Caco-2 (cell line): ENCODE data around the gene EXOC2. TPM values are rescaled to one million over a fixed set of nuclear protein-coding genes. Genes with fewer than 3 reads are reported as not detected.

ENCODE experiments used
- BruUV-seq: library from RNA; stranded (reverse); fragments of 400-500 nt; replicated peaks from 2 replicates; lab custom pipeline; 2021; lab: Mats Ljungman, UMichigan
- CTCF ChIA-PET: fragments of 300-600 bp; sonication (Branson Sonifier 250); formaldehyde crosslinking; loops from one replicate; lab custom pipeline; 2022; ENCODE audit warnings: antibody characterized with exemption; lab: Charles Lee
- POLR2A ChIA-PET: fragments of 300-600 bp; sonication (Branson Sonifier 250); formaldehyde crosslinking; loops from one replicate; lab custom pipeline; 2022; ENCODE audit warnings: antibody characterized with exemption; lab: Charles Lee
- DNase-seq, 2 experiments: peaks; one replicate each; pipeline versions ENCODE4 v3.0.0 to v3.0.0-alpha.2; 2020 to 2022
- H3K27me3 ChIP-seq: replicated peaks from 2 replicates; pipeline ENCODE4 v1.6.0; 2011; ENCODE audit warnings: low read length; ENCODE audit not compliant: control insufficient read depth, insufficient read depth
- H3K36me3 ChIP-seq: 2 replicates; pipeline ENCODE4 v1.5.1; 2011; ENCODE audit warnings: low read length; ENCODE audit not compliant: control insufficient read depth, insufficient read depth
- H3K4me1 ChIP-seq: fragments of 250-450 bp; sonication (Bioruptor Pico); 2 replicates; pipeline ENCODE4 v1.5.1; 2020; ENCODE audit warnings: mild to moderate bottlenecking
- H3K4me3 ChIP-seq: 2 replicates; pipeline ENCODE4 v1.5.1; 2011; ENCODE audit warnings: low read depth, mild to moderate bottlenecking, control low read depth, low read length
- H3K9me3 ChIP-seq: fragments of 250-450 bp; sonication (Bioruptor Pico); 2 replicates; pipeline ENCODE4 v1.5.1; 2020; ENCODE audit warnings: mild to moderate bottlenecking, moderate library complexity
- H3K27ac Mint-ChIP-seq: one replicate; pipeline ENCODE4 v1.8.0; 2022; ENCODE audit warnings: mixed read lengths; ENCODE audit not compliant: unreplicated experiment
- H3K27me3 Mint-ChIP-seq: one replicate; pipeline ENCODE4 v1.8.0; 2022; ENCODE audit warnings: mixed read lengths; ENCODE audit not compliant: insufficient read depth, unreplicated experiment
- H3K36me3 Mint-ChIP-seq: one replicate; pipeline ENCODE4 v1.8.0; 2022; ENCODE audit warnings: mild to moderate bottlenecking, mixed read lengths; ENCODE audit not compliant: insufficient read depth, unreplicated experiment
- H3K4me1 Mint-ChIP-seq: one replicate; pipeline ENCODE4 v1.8.0; 2022; ENCODE audit warnings: low read depth, mixed read lengths; ENCODE audit not compliant: unreplicated experiment
- H3K4me3 Mint-ChIP-seq: one replicate; pipeline ENCODE4 v1.8.0; 2022; ENCODE audit warnings: mild to moderate bottlenecking, moderate library complexity, mixed read lengths; ENCODE audit not compliant: unreplicated experiment
- H3K9me3 Mint-ChIP-seq: one replicate; pipeline ENCODE4 v1.8.0; 2022; ENCODE audit warnings: mixed read lengths; ENCODE audit not compliant: unreplicated experiment
- CTCF ChIP-seq, 2 experiments: fragments of 200-600 bp in 1 of 2; IDR thresholded peaks; 1 replicate in 1 of 2; 2 replicates in 1 of 2; pipeline versions ENCODE4 v1.5.1 to v1.8.0; 2011 to 2022; ENCODE audit warnings: antibody characterized with exemption in 1 of 2, control low read depth in 1 of 2, inconsistent platforms in 1 of 2, low read depth in 1 of 2, low read length in 1 of 2, mild to moderate bottlenecking in 1 of 2, moderate library complexity in 1 of 2; ENCODE audit not compliant: insufficient read depth in 1 of 2, severe bottlenecking in 1 of 2, unreplicated experiment in 1 of 2
- intact Hi-C: fragments of 100-400 bp; cut with micrococcal nuclease; formaldehyde crosslinking; loops from one replicate; pipeline ENCODE4 v1.10.0; 2022; ENCODE audit not compliant: unreplicated experiment
- total RNA-seq: library from RNA; stranded (reverse); gene quantifications from 2 replicates; pipeline ENCODE4 v1.2.3, GENCODE V29; 2022

Gene EXOC2
- total RNA-seq, 1 experiment from 2014 or later: 21.4 TPM

GRCh38 chr6:484746-485145, 208.2 kb downstream of the EXOC2 start:
- Mint-ChIP-seq H3K4me3 (no peak overlapping the region), H3K27me3 (peaks cover 4% of the 10 kb centered on the region), H3K9me3 (no peaks in the 10 kb centered on the region), H3K36me3 (peaks cover 6% of the 10 kb centered on the region), H3K4me1 (no peaks in the 10 kb centered on the region), H3K27ac (no peak overlapping the region)
- TF ChIP-seq CTCF (IDR thresholded peaks at IDR 0.05; ENCODE audit: insufficient read depth in 1 of 2, low read depth in 1 of 2, low read length in 1 of 2, severe bottlenecking in 1 of 2, unreplicated experiment in 1 of 2): no peak
- Histone ChIP-seq H3K36me3 (no peaks in the 10 kb centered on the region), H3K9me3 (no peaks in the 10 kb centered on the region), H3K4me1 (no peaks in the 10 kb centered on the region), H3K27me3 (no peaks in the 10 kb centered on the region), H3K4me3 (no peak overlapping the region)
- intact Hi-C loops: no loop called here
- DNase-seq: no peak
- ChIA-PET CTCF (no interaction called here), POLR2A (no interaction called here)
- no TSS peak for BruUV-seq

- Mint-ChIP-seq H3K36me3 (peaks cover 6% of the 10 kb centered on the region), H3K4me1 (no peaks in the 10 kb centered on the region)
- no peak for TF ChIP-seq CTCF (IDR thresholded peaks at IDR 0.05; ENCODE audit: insufficient read depth in 1 of 2, low read depth in 1 of 2, low read length in 1 of 2, severe bottlenecking in 1 of 2, unreplicated experiment in 1 of 2)
Measured at GRCh38 chr6:484086-484745, 208.7 kb downstream of the EXOC2 start.

GRCh38 chr6:475314-475713, 217.6 kb downstream of the EXOC2 start:
- POLR2A ChIA-PET: no interaction called here
- H3K36me3 ChIP-seq: no peaks in the 10 kb centered on the region
- Mint-ChIP-seq H3K4me3 (no peak overlapping the region), H3K27me3 (peaks cover 5% of the 10 kb centered on the region), H3K27ac (no peak overlapping the region), H3K9me3 (no peaks in the 10 kb centered on the region), H3K4me1 (no peaks in the 10 kb centered on the region), H3K36me3 (no peaks in the 10 kb centered on the region)
- H3K4me1 ChIP-seq: no peaks in the 10 kb centered on the region
- no peaks in the 10 kb centered on the region for H3K9me3 ChIP-seq
- no peak overlapping the region for H3K4me3 ChIP-seq
- intact Hi-C loops: no loop called here
- CTCF ChIA-PET: no interaction called here
- no peak for DNase-seq
- no peaks in the 10 kb centered on the region for H3K27me3 ChIP-seq
- no TSS peak for BruUV-seq
- no peak for TF ChIP-seq CTCF (IDR thresholded peaks at IDR 0.05; ENCODE audit: insufficient read depth in 1 of 2, low read depth in 1 of 2, low read length in 1 of 2, severe bottlenecking in 1 of 2, unreplicated experiment in 1 of 2)

More at GRCh38 chr6:484086-484745, 208.7 kb downstream of the EXOC2 start:
- Mint-ChIP-seq H3K27me3 (peaks cover 4% of the 10 kb centered on the region), H3K9me3 (no peaks in the 10 kb centered on the region), H3K4me3 (no peak overlapping the region), H3K27ac (no peak overlapping the region)
- no TSS peak for BruUV-seq
- Histone ChIP-seq H3K9me3 (no peaks in the 10 kb centered on the region), H3K4me1 (no peaks in the 10 kb centered on the region), H3K36me3 (no peaks in the 10 kb centered on the region), H3K27me3 (no peaks in the 10 kb centered on the region), H3K4me3 (no peak overlapping the region)
- ChIA-PET CTCF (interaction anchor here (0.6 kb wide), 1 partner anchor 296 kb away, joined by 3 read pairs; no protein-coding TSS in a partner anchor), POLR2A (no interaction called here)
- no peak for DNase-seq
- intact Hi-C loops: no loop called here
